ENCODE results near the gene SIGLEC8. TPM values are rescaled to one million over a fixed set of nuclear protein-coding genes. Genes with fewer than 3 reads are reported as not detected.

The SIGLEC8 gene
- total and polyA plus RNA-seq, 9 of the 15 experiments (the other 6 are each of a cell fraction or from before 2014, with no cell fraction given): 0.04 to 0.65 (median 0.39) TPM

DNA sequence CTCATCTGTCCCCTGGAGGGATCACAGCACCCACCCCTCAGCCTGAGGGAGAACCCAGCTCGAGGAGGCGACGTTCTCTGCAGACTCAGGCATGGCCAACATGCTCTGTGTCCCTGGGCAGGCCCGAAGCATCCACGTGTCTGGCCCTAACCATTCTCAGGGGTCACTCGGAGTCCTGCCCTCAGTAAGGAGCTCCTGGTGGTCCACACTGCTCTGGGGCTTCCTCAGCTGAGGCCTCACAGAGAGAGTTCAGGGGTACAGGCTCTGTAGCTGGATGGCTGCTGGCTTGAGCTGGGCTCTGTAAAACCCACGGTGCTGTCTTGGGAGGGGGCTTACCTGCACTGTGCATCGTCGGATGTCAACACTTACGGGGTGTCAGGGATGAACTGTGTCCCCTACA is 4.4 kb upstream of the SIGLEC8 start (continued):
- TF ChIP-seq SIX5 (IDR thresholded peaks at IDR 0.05; ENCODE audit: borderline replicate concordance in 1 of 2, insufficient read depth in 1 of 2, low read depth in 1 of 2, low read length in 2 of 2): no peak

DNA sequence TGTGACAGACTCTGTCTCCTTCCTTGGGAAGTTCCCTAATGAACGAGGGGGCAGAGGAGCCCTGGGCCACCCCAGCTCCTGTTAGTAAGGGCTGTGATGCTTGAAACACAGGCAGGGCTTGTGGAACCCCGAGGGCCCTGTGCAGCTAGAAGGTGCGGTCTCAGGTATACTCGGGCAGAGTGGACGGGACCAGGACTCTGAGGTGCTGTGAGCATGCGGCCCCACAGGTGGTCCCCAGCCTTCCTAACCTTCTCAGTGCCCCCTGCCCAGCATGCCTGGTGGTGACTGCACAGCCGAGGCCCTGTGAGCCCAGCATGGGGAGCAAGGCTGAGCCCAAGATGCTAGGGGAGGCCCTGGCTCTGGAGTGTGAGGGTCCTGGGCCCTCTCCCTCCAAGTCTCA is 4.0 kb upstream of the SIGLEC8 start:
- H3K4me3 ChIP-seq: no peak overlapping the region
- POLR2A ChIA-PET: interaction anchor here (2.2 kb wide), 1 partner anchor 11 kb away, joined by 5 read pairs; no protein-coding TSS in a partner anchor
- ATAC-seq: no peak
- peaks cover 24% of the 10 kb centered on the region for H3K79me2 ChIP-seq (ENCODE audit: control insufficient read depth, insufficient read depth, low read length)
- BruUV-seq (replicated peaks): no TSS peak
- H3K36me3 ChIP-seq (ENCODE audit: control insufficient read depth, insufficient read depth, low read length): no peaks in the 10 kb centered on the region
- 86% methylated on average over 7 of the region's 7 CpGs for WGBS (ENCODE audit: insufficient coverage, low coverage, missing lambda C conversion rate)
- no peak overlapping the region for H2AFZ ChIP-seq (ENCODE audit: low read depth, low read length)
- H3K9me3 ChIP-seq (replicated peaks; ENCODE audit: control insufficient read depth, insufficient read depth, low read depth, low read length): no peaks in the 10 kb centered on the region
- 0 out of 4 replicates have a peak overlapping the region, but pooled peaks of 1 of the 2 experiments have one; percentile 73 for H3K9ac ChIP-seq (ENCODE audit: insufficient read depth in 1 of 2, low read depth in 2 of 2, low read length in 2 of 2)
- CTCF ChIA-PET (ENCODE audit: low intra/inter-chr PET ratio): no interaction called here
- no peak for DNase-seq (ENCODE audit: extremely low read depth in 1 of 4, low spot score in 3 of 4)
- H3K27ac ChIP-seq (ENCODE audit: extremely low read depth, low read depth, low read length): no peak overlapping the region
- peaks cover 13 to 35% of the 10 kb centered on the region in 2 experiments for H3K4me1 ChIP-seq (replicated peaks in 1 of 2; ENCODE audit: control insufficient read depth in 2 of 2, insufficient read depth in 2 of 2, low read length in 2 of 2)
- no peaks in the 10 kb centered on the region for H3K27me3 ChIP-seq (ENCODE audit: control insufficient read depth in 2 of 2, insufficient read depth in 2 of 2, low read length in 2 of 2)
- intact Hi-C loops (cut with micrococcal nuclease) (no loop called here), in situ Hi-C loops (cut with MboI) (no loop called here)
- FAIRE-seq: no peak
- H3K4me2 ChIP-seq (ENCODE audit: insufficient read depth, low read length): no peak overlapping the region
- no peaks in the 10 kb centered on the region for H4K20me1 ChIP-seq (replicated peaks; ENCODE audit: control insufficient read depth, insufficient read depth, low read length)
- H3K9me1 ChIP-seq (ENCODE audit: control insufficient read depth, insufficient read depth, low read length): no peaks in the 10 kb centered on the region
- peak; percentile 35; the same call in 1 of the 2 replicates for TF ChIP-seq RBFOX2 (IDR thresholded peaks at IDR 0.05; ENCODE audit: low read depth, low read length)
- no peak for TF ChIP-seq ZNF253 (CRISPR knock-in tag; conservative IDR thresholded peaks at IDR 0.05)
- TF ChIP-seq, protein P1, sequence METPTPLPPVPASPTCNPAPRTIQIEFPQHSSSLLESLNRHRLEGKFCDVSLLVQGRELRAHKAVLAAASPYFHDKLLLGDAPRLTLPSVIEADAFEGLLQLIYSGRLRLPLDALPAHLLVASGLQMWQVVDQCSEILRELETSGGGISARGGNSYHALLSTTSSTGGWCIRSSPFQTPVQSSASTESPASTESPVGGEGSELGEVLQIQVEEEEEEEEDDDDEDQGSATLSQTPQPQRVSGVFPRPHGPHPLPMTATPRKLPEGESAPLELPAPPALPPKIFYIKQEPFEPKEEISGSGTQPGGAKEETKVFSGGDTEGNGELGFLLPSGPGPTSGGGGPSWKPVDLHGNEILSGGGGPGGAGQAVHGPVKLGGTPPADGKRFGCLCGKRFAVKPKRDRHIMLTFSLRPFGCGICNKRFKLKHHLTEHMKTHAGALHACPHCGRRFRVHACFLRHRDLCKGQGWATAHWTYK (CRISPR knock-in tag; IDR thresholded peaks at IDR 0.05): no peak
- no peak for TF ChIP-seq SMAD2 (IDR thresholded peaks at IDR 0.05; ENCODE audit: low read depth, low read length)
- TF ChIP-seq, protein P2, sequence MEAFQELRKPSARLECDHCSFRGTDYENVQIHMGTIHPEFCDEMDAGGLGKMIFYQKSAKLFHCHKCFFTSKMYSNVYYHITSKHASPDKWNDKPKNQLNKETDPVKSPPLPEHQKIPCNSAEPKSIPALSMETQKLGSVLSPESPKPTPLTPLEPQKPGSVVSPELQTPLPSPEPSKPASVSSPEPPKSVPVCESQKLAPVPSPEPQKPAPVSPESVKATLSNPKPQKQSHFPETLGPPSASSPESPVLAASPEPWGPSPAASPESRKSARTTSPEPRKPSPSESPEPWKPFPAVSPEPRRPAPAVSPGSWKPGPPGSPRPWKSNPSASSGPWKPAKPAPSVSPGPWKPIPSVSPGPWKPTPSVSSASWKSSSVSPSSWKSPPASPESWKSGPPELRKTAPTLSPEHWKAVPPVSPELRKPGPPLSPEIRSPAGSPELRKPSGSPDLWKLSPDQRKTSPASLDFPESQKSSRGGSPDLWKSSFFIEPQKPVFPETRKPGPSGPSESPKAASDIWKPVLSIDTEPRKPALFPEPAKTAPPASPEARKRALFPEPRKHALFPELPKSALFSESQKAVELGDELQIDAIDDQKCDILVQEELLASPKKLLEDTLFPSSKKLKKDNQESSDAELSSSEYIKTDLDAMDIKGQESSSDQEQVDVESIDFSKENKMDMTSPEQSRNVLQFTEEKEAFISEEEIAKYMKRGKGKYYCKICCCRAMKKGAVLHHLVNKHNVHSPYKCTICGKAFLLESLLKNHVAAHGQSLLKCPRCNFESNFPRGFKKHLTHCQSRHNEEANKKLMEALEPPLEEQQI (IDR thresholded peaks at IDR 0.05): no peak
- TF ChIP-seq, protein P3, sequence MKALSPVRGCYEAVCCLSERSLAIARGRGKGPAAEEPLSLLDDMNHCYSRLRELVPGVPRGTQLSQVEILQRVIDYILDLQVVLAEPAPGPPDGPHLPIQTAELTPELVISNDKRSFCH (CRISPR knock-in tag; IDR thresholded peaks at IDR 0.05): no peak
- TF ChIP-seq, protein P3 (tag; IDR thresholded peaks at IDR 0.05): no peak
- TF ChIP-seq ZNF24 (IDR thresholded peaks at IDR 0.05): no peak
- no peak for TF ChIP-seq SAP30 (IDR thresholded peaks at IDR 0.05; ENCODE audit: borderline replicate concordance, insufficient read depth, low read depth, low read length, poor library complexity, severe bottlenecking)
- TF ChIP-seq ZNF263 (CRISPR knock-in tag; IDR thresholded peaks at IDR 0.05; ENCODE audit: borderline replicate concordance): no peak
- no peak for TF ChIP-seq ZNF79 (CRISPR knock-in tag; IDR thresholded peaks at IDR 0.05; ENCODE audit: low read depth)
- no peak for TF ChIP-seq SRSF9 (IDR thresholded peaks at IDR 0.05; ENCODE audit: borderline replicate concordance, low read depth, low read length)
- no peak for TF ChIP-seq CBX2 (IDR thresholded peaks at IDR 0.05; ENCODE audit: insufficient read depth, low read length, poor library complexity, severe bottlenecking)
- TF ChIP-seq POLR2G (IDR thresholded peaks at IDR 0.05; ENCODE audit: low read depth, low read length): 0 out of 2 replicates have a peak, but pooled peaks have one; percentile 28

Measured in K562 (cell line).